ENCODE results near the gene CD300A.

DNA sequence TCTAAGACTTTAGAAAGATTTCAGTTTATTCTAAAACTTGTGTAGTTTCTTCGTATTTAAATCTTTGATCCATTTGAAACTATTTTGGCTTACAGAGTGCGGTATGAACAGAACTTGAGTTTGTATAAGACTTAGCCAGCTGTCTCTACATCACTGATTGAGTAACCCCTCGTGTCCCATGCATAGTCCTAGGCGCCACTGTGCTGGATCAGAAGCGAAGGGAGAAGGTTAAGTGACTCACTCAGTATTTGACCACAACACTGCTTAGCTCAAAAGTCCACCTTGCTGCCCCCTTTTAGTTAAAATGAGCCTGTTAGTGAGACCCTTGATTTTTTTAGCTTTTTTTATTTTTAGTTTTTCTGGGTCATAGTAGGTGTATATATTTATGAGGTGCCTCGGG, 36.4 kb downstream of the CD300A start:
- TF ChIP-seq POLR2A (IDR thresholded peaks at IDR 0.05; ENCODE audit: extremely low read depth, insufficient read length) (no peak), MYC (IDR thresholded peaks at IDR 0.05; ENCODE audit: low read depth, low read length) (no peak)
- TF ChIP-seq, protein P1, sequence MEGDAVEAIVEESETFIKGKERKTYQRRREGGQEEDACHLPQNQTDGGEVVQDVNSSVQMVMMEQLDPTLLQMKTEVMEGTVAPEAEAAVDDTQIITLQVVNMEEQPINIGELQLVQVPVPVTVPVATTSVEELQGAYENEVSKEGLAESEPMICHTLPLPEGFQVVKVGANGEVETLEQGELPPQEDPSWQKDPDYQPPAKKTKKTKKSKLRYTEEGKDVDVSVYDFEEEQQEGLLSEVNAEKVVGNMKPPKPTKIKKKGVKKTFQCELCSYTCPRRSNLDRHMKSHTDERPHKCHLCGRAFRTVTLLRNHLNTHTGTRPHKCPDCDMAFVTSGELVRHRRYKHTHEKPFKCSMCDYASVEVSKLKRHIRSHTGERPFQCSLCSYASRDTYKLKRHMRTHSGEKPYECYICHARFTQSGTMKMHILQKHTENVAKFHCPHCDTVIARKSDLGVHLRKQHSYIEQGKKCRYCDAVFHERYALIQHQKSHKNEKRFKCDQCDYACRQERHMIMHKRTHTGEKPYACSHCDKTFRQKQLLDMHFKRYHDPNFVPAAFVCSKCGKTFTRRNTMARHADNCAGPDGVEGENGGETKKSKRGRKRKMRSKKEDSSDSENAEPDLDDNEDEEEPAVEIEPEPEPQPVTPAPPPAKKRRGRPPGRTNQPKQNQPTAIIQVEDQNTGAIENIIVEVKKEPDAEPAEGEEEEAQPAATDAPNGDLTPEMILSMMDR (IDR thresholded peaks at IDR 0.05; ENCODE audit: low read depth, low read length) = no peak

Measured in NB4 (cell line).